Medulla oblongata (tissue), 1 donor: ENCODE data around the gene LDB1.
A peak's percentile ranks its signal among the peaks of the same experiment; 100 is the strongest.

Source experiments
- DNase-seq: peaks from one replicate; pipeline ENCODE4 v3.0.0-alpha.2; 2015; ENCODE audit errors: extremely low spot score

Gene LDB1, protein sequence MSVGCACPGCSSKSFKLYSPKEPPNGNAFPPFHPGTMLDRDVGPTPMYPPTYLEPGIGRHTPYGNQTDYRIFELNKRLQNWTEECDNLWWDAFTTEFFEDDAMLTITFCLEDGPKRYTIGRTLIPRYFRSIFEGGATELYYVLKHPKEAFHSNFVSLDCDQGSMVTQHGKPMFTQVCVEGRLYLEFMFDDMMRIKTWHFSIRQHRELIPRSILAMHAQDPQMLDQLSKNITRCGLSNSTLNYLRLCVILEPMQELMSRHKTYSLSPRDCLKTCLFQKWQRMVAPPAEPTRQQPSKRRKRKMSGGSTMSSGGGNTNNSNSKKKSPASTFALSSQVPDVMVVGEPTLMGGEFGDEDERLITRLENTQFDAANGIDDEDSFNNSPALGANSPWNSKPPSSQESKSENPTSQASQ

DNA sequence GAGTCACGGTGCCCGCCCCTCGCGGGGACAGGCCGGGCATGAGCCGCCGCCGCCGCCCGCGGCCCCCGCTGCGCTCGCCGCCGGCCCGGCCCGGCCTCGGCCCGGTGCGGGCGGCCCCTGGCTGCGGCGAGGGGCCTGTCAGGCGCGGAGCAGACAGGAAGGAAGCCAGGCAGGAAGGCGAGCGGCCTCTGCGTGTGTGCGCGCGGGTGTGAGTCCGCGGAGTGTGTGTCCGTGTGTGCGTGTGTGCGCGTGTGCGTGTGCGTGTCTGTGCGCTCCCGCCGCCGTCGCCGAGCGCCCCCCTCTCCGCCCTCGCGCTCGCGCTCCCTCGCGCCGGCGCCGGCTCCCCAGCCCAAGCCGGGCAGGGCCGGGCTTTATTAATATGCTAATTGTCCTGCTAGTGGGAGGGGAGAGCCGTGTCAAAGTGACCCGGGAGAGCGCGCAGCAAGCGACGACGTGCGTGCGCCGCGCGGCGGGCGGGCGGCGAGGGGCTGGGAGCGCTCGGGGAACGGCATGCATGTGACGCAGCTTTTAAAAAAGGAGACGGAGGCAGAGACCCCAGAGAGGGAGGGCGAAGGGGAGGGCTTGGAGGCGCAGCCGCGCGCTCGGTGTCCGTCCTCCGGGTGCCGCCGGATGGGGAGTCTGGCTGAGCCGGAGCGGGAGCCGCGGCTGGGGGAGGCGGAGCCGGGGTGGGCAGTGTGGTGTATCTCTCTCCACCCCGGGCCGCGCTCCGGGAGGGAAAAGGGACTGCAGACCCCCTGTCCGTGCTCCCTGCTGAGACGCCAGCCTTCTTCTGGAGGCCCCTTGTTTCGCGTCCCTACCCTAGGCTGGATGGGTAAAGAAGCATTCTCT lies at the start of gene LDB1:
Gene LDB1 (minus strand): TSS at position 227 of the 849 bp plus-strand sequence. CDS start 258 bp downstream, outside the sequence.
- peak; percentile 92 for DNase-seq

DNA sequence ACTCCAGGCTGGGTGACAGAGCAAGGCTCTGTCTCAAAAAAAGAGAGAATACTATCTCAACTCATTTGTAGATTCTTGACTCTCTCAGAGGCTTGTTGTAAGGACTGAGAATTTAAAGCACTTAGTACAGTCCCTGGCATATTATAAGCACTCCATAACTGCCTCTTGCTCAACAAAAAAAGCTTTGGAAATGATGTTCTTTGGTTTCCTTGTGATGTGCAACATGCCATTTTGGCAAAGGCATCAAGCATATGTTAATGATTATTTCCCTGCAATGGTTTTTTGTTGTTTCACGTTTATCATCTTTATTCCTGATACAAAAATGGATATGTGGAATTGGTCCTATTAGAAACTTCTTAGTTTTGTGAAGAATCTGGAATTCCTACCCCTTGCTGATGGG lies 47.7 kb upstream of the LDB1 start:
- no peak for DNase-seq

DNA sequence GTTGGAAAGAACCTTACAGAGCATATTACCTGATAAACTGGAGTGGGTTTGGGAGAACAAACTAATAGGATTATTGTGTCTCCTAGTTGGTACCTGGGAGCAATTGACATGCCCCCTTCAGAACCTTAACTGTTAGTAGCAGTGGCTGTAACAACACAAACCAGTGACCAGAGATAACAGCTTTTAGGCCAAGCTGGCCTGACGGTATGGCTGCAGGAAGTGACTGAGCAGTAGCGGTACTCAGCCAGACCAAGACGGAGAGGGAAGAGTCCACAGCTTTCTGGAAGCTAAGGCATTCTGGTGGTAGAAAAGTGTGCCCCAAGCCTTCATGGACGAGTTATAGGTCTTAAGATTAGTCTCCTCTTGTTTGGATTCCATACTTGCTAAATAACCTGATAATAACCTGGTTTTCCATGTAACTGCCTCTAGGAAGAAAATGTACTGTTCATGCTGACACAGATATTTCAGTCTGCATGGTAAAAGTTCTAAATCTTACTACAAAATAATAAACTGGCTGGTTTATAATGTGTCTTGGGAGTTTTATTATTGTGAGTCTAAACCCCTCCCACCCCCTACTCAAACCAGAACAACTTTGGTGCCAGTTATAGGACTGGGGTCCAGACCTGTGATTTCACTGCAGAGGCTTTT lies 43.3 kb upstream of the LDB1 start:
- no peak for DNase-seq

DNA sequence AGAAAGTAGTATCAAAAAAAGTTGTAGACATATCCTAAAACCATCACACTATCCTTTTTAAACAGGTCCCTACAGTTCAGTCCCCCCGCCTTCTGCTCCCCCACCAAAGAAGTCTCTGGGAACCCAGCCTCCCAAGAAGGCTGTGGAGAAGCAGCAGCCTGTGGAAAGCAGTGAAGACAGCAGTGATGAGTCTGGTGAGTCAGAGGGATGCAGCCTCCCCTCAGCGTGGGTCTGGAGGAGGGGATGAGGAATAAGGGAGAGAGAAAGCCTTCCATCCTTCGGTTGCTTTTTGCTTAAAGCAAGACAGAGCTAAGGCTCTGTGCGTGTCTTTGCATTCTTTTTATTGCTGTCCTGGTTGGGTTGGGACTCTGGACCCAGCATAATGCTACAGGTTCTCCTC lies 39.7 kb upstream of the LDB1 start:
- no peak for DNase-seq

DNA sequence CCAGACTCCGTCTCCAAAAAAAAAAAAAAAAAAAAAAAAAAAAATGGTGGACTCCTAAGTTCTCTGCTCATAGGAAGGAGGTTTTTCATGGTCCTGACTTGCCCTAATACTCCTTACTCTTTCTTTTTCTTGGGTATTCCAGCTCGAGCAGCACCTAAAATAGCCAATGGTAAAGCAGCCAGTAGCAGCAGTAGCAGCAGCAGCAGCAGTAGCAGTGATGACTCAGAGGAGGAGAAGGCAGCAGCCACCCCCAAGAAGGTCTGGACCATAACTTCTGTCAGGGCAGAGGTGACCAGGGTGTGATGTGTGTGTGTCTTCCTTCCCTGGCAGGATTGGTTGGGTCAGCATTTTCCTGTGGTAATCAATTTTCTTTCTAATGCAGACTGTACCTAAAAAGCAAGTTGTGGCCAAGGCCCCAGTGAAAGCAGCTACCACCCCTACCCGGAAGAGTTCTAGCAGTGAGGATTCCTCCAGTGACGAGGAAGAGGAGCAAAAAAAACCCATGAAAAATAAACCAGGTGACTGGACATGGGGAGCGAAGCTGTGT lies 39.0 kb upstream of the LDB1 start:
- no peak for DNase-seq

DNA sequence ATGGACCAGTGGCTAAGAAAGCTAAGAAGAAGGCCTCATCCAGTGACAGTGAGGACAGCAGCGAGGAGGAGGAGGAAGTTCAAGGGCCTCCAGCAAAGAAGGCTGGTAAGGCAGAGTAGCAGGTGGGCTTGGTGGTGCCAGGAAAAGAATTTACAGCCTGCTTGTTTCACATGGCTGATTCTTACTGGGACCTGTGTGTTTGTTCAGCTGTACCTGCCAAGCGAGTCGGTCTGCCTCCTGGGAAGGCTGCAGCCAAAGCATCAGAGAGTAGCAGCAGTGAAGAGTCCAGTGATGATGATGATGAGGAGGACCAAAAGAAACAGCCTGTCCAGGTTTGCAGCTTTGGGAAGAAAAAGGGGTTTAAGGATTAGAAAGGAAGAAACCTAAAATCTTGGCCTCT lies 37.1 kb upstream of the LDB1 start:
- no peak for DNase-seq

DNA sequence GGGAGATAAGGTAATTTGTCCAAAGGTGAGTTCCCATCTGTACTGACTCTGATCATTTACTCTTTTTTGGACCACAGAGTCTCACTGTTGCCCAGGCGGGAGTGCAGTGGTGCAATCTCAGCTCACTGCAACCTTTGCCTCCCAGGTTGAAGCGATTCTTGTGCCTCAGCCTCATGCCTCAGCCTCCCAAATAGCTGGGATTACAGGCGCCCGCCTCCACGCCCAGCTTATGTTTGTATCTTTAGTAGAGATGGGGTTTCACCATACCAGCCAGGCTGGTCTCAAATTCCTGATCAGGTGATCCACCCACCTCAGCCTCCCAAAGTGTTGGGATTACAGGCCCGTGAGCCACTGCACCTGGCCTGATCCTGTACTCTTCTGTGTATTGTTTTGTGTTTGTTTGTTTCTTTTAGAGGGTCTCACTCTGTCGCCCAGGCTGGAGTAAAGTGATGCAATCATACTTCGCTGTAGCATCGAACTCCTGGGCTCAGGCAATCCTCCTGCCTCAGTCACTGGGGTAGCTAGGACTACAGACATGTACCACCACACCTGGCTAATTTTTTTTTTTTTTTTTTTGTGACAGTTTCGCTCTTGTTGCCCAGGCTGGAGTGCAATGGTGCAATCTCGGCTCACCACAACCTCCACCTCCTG lies 34.4 kb upstream of the LDB1 start:
- no peak for DNase-seq

DNA sequence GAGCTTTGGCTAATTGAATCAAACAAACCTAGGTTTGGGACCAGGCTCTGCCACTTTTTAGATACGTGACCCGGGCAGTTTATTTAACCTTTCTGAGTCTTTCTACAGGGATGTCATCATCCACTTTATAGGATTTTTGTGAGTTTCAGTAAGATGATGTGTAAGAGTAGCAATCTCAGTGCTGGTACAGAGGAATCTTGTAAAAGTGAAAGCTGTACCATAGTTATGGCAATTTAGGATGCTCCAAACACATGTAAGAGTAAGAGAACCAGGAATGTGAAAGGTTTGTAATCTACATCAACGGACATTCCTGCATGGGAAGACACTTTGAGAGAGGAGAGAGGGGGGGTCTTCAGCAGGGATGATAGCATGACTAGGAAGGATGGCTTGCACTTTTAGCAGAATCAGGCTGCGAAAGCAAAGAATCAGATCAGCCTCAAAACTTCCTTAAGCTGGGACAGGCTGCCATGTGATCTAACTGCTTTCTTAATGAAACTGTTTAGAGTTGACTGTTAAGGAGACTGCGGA lies 33.0 kb upstream of the LDB1 start:
- DNase-seq, result no peak

DNA sequence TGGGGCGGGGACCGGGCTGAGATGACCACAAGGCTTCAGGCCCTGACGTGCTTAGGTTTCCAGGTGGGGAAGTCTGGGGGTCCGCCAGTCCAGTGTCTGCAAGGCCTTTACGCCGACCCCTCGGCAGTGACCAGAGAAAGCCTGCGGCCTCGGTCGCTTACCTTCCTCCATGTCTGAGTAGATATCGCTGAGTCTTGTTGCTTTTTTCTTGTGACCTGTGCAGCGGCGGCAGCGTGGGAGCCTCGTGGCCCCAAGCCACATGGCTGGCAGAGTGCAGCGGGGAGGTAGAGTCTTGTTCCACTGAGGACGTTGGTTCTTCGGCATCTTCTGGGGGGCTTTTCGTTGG lies 32.4 kb upstream of the LDB1 start:
- DNase-seq, result no peak

DNA sequence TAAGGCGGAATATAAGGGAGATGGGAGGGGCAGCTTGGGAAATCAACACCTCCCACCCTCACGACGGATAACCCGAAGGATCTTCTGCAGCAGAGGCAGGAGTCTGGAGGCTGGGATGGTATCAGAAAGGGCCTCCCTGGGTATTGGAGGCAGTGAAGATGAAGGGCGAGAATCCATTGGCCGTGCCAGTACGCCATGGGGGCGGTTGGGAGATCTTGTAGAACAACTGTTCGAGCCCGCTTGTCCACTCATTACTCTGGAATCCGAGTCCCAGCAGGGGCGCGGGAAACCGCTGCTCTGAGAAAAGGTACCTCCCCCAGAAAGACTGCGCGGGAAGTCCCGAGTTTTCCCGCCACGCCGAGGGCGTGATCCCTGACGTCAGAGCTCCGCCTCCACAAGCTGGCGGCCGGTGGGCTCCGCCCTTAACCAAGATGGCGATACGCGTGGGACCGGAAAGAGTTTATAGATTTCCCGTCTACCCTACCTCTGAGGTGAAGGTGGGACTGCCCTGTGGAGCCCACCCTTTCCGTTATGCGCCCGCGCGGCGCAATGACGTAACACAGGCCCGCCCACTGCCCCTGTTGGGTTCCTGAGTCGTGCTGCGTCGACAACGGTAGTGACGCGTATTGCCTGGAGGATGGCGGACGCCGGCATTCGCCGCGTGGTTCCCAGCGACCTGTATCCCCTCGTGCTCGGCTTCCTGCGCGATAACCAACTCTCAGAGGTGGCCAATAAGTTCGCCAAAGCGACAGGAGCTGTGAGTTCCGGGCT lies 31.8 kb upstream of the LDB1 start, which contains the start of gene NOLC1:
Gene NOLC1 (plus strand): TSS at position 616 of the 771 bp plus-strand sequence. CDS start 22 bp downstream, at position 638.
- peak; percentile 97 for DNase-seq

DNA sequence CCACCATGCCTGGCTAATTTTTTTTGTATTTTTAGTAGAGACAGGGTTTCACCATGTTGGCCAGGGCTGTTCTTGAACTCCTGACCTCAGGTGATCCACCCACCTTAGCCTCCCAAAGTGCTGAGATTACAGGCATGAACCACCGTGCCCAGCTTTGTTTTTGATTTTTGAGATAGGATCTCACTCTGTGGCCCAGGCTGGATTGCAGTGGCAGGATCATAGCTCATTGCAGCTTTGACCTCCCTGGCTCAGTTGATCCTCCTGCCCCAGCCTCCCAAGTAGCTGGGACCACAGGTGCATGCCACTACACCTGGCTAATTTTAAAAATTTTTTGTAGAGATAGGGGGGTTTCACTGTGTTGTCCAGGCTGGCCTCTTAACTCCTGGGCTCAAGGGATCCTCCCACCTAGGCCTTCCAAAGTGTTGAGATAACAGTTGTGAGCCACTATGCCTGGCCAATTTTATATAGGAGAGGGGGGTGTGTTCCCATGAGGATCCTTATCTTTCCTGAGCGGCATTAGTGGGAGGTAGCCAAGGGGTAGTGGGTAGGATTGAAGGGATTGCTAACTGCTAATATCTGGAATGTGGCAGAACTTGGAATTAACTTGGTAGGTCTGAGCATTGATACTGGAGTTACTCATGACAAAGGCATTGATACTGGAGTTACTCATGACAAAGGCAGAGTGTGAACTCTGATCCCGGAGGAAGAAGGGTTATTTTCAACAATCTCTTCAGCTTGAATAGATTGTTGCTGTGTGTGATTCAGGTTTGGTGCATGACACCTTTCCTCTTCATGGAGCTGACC lies 31.0 kb upstream of the LDB1 start:
- DNase-seq, result peak; percentile 6

DNA sequence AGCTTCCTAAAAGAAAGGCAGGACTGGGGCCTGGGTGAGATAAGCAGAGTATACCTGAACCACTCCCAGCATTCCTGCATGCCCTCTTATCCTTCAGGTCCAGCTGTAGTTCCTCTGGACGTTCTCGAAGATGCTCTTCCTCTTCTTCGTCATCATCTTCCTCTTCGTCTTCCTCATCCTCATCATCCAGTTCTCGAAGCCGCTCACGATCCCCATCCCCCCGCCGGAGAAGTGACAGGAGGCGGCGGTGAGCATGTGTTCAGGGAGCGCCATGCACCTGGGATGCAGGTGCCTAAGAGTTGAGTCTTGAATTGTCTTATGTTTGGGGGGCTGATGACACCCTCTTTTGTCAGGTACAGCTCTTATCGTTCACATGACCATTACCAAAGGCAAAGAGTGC lies 28.1 kb upstream of the LDB1 start:
- no peak for DNase-seq

DNA sequence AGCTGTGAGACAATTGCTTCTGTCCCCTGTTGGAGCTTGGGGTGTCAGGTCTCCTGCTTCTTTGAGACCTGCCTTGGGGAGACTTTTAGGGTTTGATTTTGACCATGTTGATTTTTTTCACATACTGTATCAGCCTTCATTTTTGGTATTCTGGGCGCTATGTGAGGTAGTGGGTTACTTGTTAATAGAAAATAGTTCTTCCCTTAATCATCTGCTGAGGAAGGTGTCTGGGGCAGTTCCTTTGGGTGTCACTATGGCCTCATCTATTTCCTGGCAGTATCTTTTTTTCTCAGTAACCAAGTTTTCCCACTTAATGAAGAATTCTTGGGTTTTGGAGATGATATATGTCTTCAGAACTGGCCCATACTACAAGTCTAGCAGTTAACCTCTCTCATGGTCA lies 27.4 kb upstream of the LDB1 start:
- DNase-seq, result no peak

DNA sequence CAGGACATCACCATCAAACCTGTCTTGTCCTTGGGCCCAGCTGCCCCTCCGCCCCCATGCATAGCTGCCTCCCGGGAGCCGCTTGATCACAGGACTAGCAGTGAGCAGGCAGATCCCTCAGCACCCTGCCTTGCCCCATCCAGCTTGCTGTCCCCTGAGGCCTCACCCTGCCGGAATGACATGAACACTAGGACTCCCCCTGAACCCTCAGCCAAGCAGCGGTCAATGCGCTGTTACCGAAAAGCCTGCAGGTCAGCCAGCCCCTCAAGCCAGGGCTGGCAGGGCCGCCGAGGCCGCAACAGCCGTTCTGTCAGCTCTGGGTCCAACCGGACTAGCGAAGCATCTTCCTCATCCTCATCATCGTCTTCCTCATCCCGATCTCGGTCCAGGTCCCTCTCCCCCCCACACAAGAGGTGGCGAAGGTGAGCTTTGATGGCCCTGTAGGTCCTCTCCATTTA lies 26.8 kb upstream of the LDB1 start:
- DNase-seq, result no peak

DNA sequence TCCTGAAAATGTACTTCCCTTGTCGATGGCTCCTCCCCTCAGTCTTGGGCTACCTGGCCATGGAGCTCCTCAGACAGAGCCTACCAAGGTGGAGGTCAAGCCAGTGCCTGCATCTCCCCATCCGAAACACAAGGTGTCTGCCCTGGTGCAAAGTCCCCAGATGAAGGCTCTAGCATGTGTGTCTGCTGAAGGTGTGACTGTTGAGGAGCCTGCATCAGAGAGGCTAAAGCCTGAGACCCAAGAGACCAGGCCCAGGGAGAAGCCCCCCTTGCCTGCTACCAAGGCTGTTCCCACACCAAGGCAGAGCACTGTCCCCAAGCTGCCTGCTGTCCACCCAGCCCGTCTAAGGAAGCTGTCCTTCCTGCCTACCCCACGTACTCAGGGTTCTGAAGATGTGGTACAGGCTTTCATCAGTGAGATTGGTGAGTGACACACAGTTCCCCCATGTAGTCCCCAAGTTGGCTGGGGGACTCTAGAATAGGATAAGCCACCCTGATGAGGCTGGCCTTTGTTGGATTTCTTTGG lies 21.5 kb upstream of the LDB1 start:
- DNase-seq, result no peak

DNA sequence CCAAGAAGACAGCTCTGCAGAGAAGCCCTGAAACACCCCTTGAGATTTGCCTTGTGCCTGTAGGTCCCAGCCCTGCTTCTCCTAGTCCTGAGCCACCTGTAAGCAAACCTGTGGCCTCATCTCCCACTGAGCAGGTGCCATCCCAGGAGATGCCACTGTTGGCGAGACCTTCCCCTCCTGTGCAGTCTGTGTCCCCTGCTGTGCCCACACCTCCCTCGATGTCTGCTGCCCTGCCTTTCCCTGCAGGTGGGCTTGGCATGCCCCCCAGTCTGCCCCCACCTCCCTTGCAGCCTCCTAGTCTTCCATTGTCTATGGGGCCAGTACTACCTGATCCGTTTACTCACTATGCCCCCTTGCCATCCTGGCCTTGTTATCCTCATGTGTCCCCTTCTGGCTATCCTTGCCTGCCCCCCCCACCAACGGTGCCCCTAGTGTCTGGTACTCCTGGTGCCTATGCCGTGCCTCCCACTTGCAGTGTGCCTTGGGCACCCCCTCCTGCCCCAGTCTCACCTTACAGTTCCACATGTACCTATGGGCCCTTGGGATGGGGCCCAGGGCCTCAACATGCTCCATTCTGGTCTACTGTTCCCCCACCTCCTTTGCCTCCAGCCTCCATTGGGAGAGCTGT lies 20.9 kb upstream of the LDB1 start:
- no peak for DNase-seq

DNA sequence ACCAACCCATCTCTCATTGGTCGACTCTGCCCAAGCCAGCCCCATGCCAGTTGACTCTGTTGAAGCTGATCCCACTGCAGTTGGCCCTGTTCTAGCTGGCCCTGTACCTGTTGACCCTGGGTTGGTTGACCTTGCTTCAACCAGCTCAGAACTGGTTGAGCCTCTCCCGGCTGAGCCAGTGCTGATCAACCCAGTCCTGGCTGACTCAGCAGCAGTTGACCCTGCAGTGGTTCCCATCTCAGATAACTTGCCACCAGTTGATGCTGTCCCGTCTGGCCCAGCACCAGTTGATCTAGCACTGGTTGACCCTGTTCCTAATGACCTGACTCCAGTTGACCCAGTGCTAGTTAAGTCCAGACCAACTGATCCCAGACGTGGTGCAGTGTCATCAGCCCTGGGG lies 20.1 kb upstream of the LDB1 start:
- DNase-seq, result no peak

DNA sequence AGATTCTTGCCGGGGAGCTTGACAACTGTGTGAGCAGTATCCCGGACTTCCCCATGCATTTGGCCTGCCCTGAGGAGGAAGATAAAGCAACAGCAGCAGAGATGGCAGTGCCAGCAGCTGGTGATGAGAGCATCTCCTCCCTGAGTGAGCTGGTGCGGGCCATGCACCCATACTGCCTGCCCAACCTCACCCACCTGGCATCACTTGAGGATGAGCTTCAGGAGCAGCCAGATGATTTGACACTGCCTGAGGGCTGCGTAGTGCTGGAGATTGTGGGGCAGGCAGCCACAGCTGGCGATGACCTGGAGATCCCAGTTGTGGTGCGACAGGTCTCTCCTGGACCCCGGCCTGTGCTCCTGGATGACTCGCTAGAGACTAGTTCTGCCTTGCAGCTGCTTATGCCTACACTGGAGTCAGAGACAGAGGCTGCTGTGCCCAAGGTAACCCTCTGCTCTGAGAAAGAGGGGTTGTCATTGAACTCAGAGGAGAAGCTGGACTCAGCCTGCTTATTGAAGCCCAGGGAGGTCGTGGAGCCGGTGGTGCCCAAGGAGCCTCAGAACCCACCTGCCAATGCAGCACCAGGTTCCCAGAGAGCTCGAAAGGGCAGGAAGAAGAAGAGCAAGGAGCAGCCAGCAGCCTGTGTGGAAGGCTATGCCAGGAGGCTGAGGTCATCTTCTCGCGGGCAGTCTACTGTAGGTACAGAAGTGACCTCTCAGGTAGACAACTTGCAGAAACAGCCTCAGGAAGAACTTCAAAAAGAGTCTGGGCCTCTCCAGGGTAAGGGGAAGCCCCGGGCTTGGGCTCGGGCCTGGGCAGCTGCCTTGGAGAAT lies 19.3 kb upstream of the LDB1 start:
- DNase-seq, result no peak
